ENCODE results near the gene PTPDC1. TPM values are rescaled to one million over a fixed set of nuclear protein-coding genes. Genes with fewer than 3 reads are reported as not detected.

PTPDC1 gene
- total and polyA plus RNA-seq, 4 donors = 0.45 to 5.1 (median 1.1) TPM

- H3K27ac ChIP-seq (ENCODE audit: low read depth in 1 of 2, low read length in 2 of 2) = no peak overlapping the region
- TF ChIP-seq CTCF (IDR thresholded peaks at IDR 0.05; ENCODE audit: low read depth, low read length, missing input control) = no peak
- no peak for TF ChIP-seq TAF1 (conservative IDR thresholded peaks at IDR 0.05)
- no peaks in the 10 kb centered on the region for H3K36me3 ChIP-seq (ENCODE audit: control insufficient read depth in 4 of 4, insufficient read depth in 3 of 4, low read depth in 1 of 4, low read length in 3 of 4)
- H3K4me1 ChIP-seq (ENCODE audit: control insufficient read depth in 4 of 4, insufficient read depth in 4 of 4, low read length in 3 of 4) = no peaks in the 10 kb centered on the region
- H3K27me3 ChIP-seq (ENCODE audit: control insufficient read depth in 4 of 4, insufficient read depth in 4 of 4, low read length in 3 of 4) = no peaks in the 10 kb centered on the region
- no peak overlapping the region for H3K4me3 ChIP-seq (ENCODE audit: low read depth in 1 of 3, low read length in 3 of 3)
- DNase-seq (ENCODE audit: low spot score) = no peak
- WGBS = 96% methylated on average over 9 of the region's 9 CpGs
- no peak overlapping the region for H3K9ac ChIP-seq (ENCODE audit: low read depth in 1 of 2, low read length in 2 of 2)
- no peaks in the 10 kb centered on the region for H3K9me3 ChIP-seq (ENCODE audit: control insufficient read depth in 4 of 4, low read length in 3 of 4)
Measured at GRCh38 chr9:94096819-94097577, 12.7 kb downstream of the PTPDC1 start.

GRCh38 chr9:94097788-94098414 is 13.6 kb downstream of the PTPDC1 start:
- Histone ChIP-seq H3K27me3 (ENCODE audit: control insufficient read depth in 4 of 4, insufficient read depth in 4 of 4, low read length in 3 of 4) (no peaks in the 10 kb centered on the region), H3K4me3 (ENCODE audit: low read depth in 1 of 3, low read length in 3 of 3) (no peak overlapping the region), H3K9ac (ENCODE audit: low read depth in 1 of 2, low read length in 2 of 2) (no peak overlapping the region), H3K4me1 (ENCODE audit: control insufficient read depth in 4 of 4, insufficient read depth in 4 of 4, low read length in 3 of 4) (no peaks in the 10 kb centered on the region), H3K9me3 (ENCODE audit: control insufficient read depth in 4 of 4, low read length in 3 of 4) (no peaks in the 10 kb centered on the region), H3K27ac (ENCODE audit: low read depth in 1 of 2, low read length in 2 of 2) (no peak overlapping the region), H3K36me3 (ENCODE audit: control insufficient read depth in 4 of 4, insufficient read depth in 3 of 4, low read depth in 1 of 4, low read length in 3 of 4) (no peaks in the 10 kb centered on the region)
- TF ChIP-seq FOXA2 (IDR thresholded peaks at IDR 0.05) = no peak
- TF ChIP-seq, protein P1, sequence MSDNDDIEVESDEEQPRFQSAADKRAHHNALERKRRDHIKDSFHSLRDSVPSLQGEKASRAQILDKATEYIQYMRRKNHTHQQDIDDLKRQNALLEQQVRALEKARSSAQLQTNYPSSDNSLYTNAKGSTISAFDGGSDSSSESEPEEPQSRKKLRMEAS (IDR thresholded peaks at IDR 0.05) = no peak
- TF ChIP-seq HNF4G (IDR thresholded peaks at IDR 0.05) = no peak
- TF ChIP-seq GABPA (IDR thresholded peaks at IDR 0.05 in 1 of 2, conservative IDR thresholded peaks at IDR 0.05 in 1 of 2) = no peak
- TF ChIP-seq REST (IDR thresholded peaks at IDR 0.05) = no peak
- TF ChIP-seq HNF4A (conservative IDR thresholded peaks at IDR 0.05) = no peak
- no peak for TF ChIP-seq YY1 (IDR thresholded peaks at IDR 0.05)
- no peak for TF ChIP-seq RAD21 (IDR thresholded peaks at IDR 0.05)
- no peak for TF ChIP-seq CTCF (IDR thresholded peaks at IDR 0.05; ENCODE audit: low read depth, low read length, missing input control)
- no peak for TF ChIP-seq FOXA1 (IDR thresholded peaks at IDR 0.05)
- TF ChIP-seq, protein P2, sequence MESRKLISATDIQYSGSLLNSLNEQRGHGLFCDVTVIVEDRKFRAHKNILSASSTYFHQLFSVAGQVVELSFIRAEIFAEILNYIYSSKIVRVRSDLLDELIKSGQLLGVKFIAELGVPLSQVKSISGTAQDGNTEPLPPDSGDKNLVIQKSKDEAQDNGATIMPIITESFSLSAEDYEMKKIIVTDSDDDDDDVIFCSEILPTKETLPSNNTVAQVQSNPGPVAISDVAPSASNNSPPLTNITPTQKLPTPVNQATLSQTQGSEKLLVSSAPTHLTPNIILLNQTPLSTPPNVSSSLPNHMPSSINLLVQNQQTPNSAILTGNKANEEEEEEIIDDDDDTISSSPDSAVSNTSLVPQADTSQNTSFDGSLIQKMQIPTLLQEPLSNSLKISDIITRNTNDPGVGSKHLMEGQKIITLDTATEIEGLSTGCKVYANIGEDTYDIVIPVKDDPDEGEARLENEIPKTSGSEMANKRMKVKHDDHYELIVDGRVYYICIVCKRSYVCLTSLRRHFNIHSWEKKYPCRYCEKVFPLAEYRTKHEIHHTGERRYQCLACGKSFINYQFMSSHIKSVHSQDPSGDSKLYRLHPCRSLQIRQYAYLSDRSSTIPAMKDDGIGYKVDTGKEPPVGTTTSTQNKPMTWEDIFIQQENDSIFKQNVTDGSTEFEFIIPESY (IDR thresholded peaks at IDR 0.05) = no peak
- no peak for TF ChIP-seq TAF1 (conservative IDR thresholded peaks at IDR 0.05)
- TF ChIP-seq EGR1 (IDR thresholded peaks at IDR 0.05; ENCODE audit: low read depth in 2 of 2) = no peak
- TF ChIP-seq, protein P3, sequence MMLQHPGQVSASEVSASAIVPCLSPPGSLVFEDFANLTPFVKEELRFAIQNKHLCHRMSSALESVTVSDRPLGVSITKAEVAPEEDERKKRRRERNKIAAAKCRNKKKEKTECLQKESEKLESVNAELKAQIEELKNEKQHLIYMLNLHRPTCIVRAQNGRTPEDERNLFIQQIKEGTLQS (IDR thresholded peaks at IDR 0.05) = no peak
- TF ChIP-seq RXRA (IDR thresholded peaks at IDR 0.05) = no peak
- no peak for TF ChIP-seq JUND (IDR thresholded peaks at IDR 0.05)
- no peak for TF ChIP-seq SP1 (IDR thresholded peaks at IDR 0.05)
- no peak for TF ChIP-seq NR2F2 (IDR thresholded peaks at IDR 0.05)
- 91% methylated on average over 6 of the region's 6 CpGs for WGBS
- no peak for DNase-seq (ENCODE audit: low spot score)
